Endodermal cell (in vitro differentiated cells): Measurements from ENCODE around the gene SPATA21. TPM values are rescaled to one million over a fixed set of nuclear protein-coding genes. Genes with fewer than 3 reads are reported as not detected.

ENCODE experiments used
- DNase-seq: peaks from one replicate; pipeline ENCODE4 v3.0.0-alpha.2; 2017
- H3K27ac ChIP-seq: 2 replicates; pipeline ENCODE4 v1.5.1; 2013; ENCODE audit warnings: mild to moderate bottlenecking, low read depth, low read length, moderate library complexity
- H3K27me3 ChIP-seq: 2 replicates; pipeline ENCODE4 v1.6.1; 2013; ENCODE audit warnings: mild to moderate bottlenecking, low read length, moderate library complexity; ENCODE audit not compliant: insufficient read depth, control insufficient read depth, poor library complexity, severe bottlenecking
- H3K36me3 ChIP-seq: 2 replicates; pipeline ENCODE4 v1.7.0; 2013; ENCODE audit warnings: mild to moderate bottlenecking, low read length, moderate library complexity; ENCODE audit not compliant: control insufficient read depth, insufficient read depth
- H3K4me1 ChIP-seq: one replicate; pipeline ENCODE4 v1.7.0; 2013; ENCODE audit warnings: low read length; ENCODE audit not compliant: control insufficient read depth, insufficient read depth
- H3K4me3 ChIP-seq: 2 replicates; pipeline ENCODE4 v1.5.1; 2013; ENCODE audit warnings: mild to moderate bottlenecking, low read length, moderate library complexity
- H3K9ac ChIP-seq: 2 replicates; pipeline ENCODE4 v1.6.1; 2013; ENCODE audit warnings: mild to moderate bottlenecking, low read length, moderate library complexity; ENCODE audit not compliant: poor library complexity, severe bottlenecking; ENCODE audit errors: extremely low read depth
- H3K9me3 ChIP-seq: 2 replicates; pipeline ENCODE4 v1.6.1; 2013; ENCODE audit warnings: mild to moderate bottlenecking, low read length, moderate library complexity; ENCODE audit not compliant: control insufficient read depth
- H3K27ac Mint-ChIP-seq: 2 replicates; pipeline ENCODE4 v1.8.0; 2020; ENCODE audit warnings: mixed read lengths
- H3K27me3 Mint-ChIP-seq: 2 replicates; pipeline ENCODE4 v1.8.0; 2021; ENCODE audit warnings: mild to moderate bottlenecking, mixed read lengths; ENCODE audit not compliant: insufficient read depth
- H3K36me3 Mint-ChIP-seq: 2 replicates; pipeline ENCODE4 v1.8.0; 2020; ENCODE audit warnings: low read depth, mixed read lengths
- H3K4me1 Mint-ChIP-seq: 2 replicates; pipeline ENCODE4 v1.8.0; 2020; ENCODE audit warnings: mixed read lengths
- H3K4me3 Mint-ChIP-seq: 2 replicates; pipeline ENCODE4 v1.8.0; 2020; ENCODE audit warnings: mild to moderate bottlenecking, moderate library complexity, mixed read lengths
- H3K9me3 Mint-ChIP-seq: 2 replicates; pipeline ENCODE4 v1.8.0; 2020; ENCODE audit warnings: mild to moderate bottlenecking, mixed read lengths
- CTCF ChIP-seq: fragments of 200-600 bp; sonication (generic); conservative IDR thresholded peaks from 2 replicates; pipeline ENCODE4 v1.5.0; 2021; ENCODE audit warnings: antibody characterized with exemption, mild to moderate bottlenecking
- WGBS, 2 experiments: methylation state at CpG; one replicate each; pipeline versions ENCODE4 v1.1.5 to v1.1.7; 2013; ENCODE audit warnings: missing lambda C conversion rate in 2 of 2, mixed read lengths in 1 of 2; ENCODE audit not compliant: insufficient coverage in 1 of 2, insufficient read length in 1 of 2; 5-methylcytosine and 5-hydroxymethylcytosine counted together
- total RNA-seq, 2 donors: library from RNA; stranded (reverse); fragmentation: NEBNext Ultra II Directional in 1 of 2; extraction: Animal tissue kit (Norgen Biotek cat#: 25700) in 1 of 2; gene quantifications; 2 replicates in 1 of 2; 3 replicates in 1 of 2; pipeline ENCODE4 v1.2.1, GENCODE V29; 2021

Gene SPATA21
- total RNA-seq, 2 donors from 2014 or later = not detected

- WGBS, 2 experiments = 98 to 100% methylated on average over 4 of the region's 4 CpGs
- no peak overlapping the region for H3K4me3 Mint-ChIP-seq
- no peak overlapping the region for H3K9ac ChIP-seq
- H3K27ac Mint-ChIP-seq = no peak overlapping the region
- H3K27me3 ChIP-seq = no peaks in the 10 kb centered on the region
- peaks cover 22% of the 10 kb centered on the region for H3K4me1 Mint-ChIP-seq
- no peak overlapping the region for H3K4me3 ChIP-seq
- H3K27ac ChIP-seq = no peak overlapping the region
- H3K4me1 ChIP-seq = peaks cover 7% of the 10 kb centered on the region
- TF ChIP-seq CTCF = no peak
- no peaks in the 10 kb centered on the region for H3K9me3 Mint-ChIP-seq
- no peaks in the 10 kb centered on the region for H3K27me3 Mint-ChIP-seq
- no peak for DNase-seq
- peaks cover 5% of the 10 kb centered on the region for H3K36me3 ChIP-seq
- no peaks in the 10 kb centered on the region for H3K9me3 ChIP-seq
- H3K36me3 Mint-ChIP-seq = peaks cover 20% of the 10 kb centered on the region
Measured at GRCh38 chr1:16369821-16370220, 67.4 kb downstream of the SPATA21 start.

GRCh38 chr1:16367968-16368890 is 69.0 kb downstream of the SPATA21 start:
- Mint-ChIP-seq H3K9me3 (no peaks in the 10 kb centered on the region), H3K27me3 (peaks cover 5% of the 10 kb centered on the region), H3K4me1 (peaks cover 15% of the 10 kb centered on the region), H3K36me3 (peaks cover 12% of the 10 kb centered on the region), H3K27ac (peak overlapping the region; percentile 98), H3K4me3 (peak overlapping the region; percentile 96)
- H3K4me3 ChIP-seq = peak overlapping the region; percentile 91
- no peaks in the 10 kb centered on the region for H3K9me3 ChIP-seq
- H3K27me3 ChIP-seq = no peaks in the 10 kb centered on the region
- peak overlapping the region; percentile 89 for H3K9ac ChIP-seq
- H3K4me1 ChIP-seq = peaks cover 7% of the 10 kb centered on the region
- DNase-seq = no peak
- H3K27ac ChIP-seq = peak overlapping the region; percentile 92
- 16 to 20% methylated on average over 16 to 24 of the region's 24 CpGs for WGBS, 2 experiments
- TF ChIP-seq CTCF = no peak
- peaks cover 5% of the 10 kb centered on the region for H3K36me3 ChIP-seq

GRCh38 chr1:16367258-16367967 is 69.8 kb downstream of the SPATA21 start:
- no peaks in the 10 kb centered on the region for H3K9me3 Mint-ChIP-seq
- no peak for TF ChIP-seq CTCF
- H3K4me1 Mint-ChIP-seq = peaks cover 15% of the 10 kb centered on the region
- H3K27me3 Mint-ChIP-seq = peaks cover 5% of the 10 kb centered on the region
- H3K9ac ChIP-seq = peak overlapping the region; percentile 89
- peak overlapping the region; percentile 96 for H3K4me3 Mint-ChIP-seq
- H3K4me3 ChIP-seq = peak overlapping the region; percentile 91
- peak overlapping the region; percentile 98 for H3K27ac Mint-ChIP-seq
- H3K36me3 ChIP-seq = peaks cover 5% of the 10 kb centered on the region
- H3K36me3 Mint-ChIP-seq = peaks cover 8% of the 10 kb centered on the region
- no peaks in the 10 kb centered on the region for H3K9me3 ChIP-seq
- H3K27ac ChIP-seq = peak overlapping the region; percentile 92
- WGBS, 2 experiments = 0% methylated on average over 19 to 47 of the region's 47 CpGs
- peaks cover 7% of the 10 kb centered on the region for H3K4me1 ChIP-seq
- no peaks in the 10 kb centered on the region for H3K27me3 ChIP-seq
- DNase-seq = peak; percentile 89
